Measurements from ENCODE around the gene APBA2. TPM values are rescaled to one million over a fixed set of nuclear protein-coding genes. Genes with fewer than 3 reads are reported as not detected.

Gene APBA2
- total RNA-seq, 1 experiment from 2014 or later = 53.3 TPM

- no peaks in the 10 kb centered on the region for H3K36me3 ChIP-seq
- peaks cover 27% of the 10 kb centered on the region for H3K4me1 ChIP-seq (replicated peaks)
- H3K4me3 ChIP-seq = no peak overlapping the region
- 0 out of 2 replicates have a peak overlapping the region, but pooled peaks have one; percentile 7 for H3K27ac ChIP-seq
- peak in 1 of 2 experiments; percentile 35 for DNase-seq (ENCODE audit: low read depth in 1 of 2, low spot score in 2 of 2)
- H3K9me3 ChIP-seq (replicated peaks) = no peaks in the 10 kb centered on the region
- H3K27me3 ChIP-seq (replicated peaks) = no peaks in the 10 kb centered on the region
These were observed 75.6 kb downstream of the APBA2 start for GRCh38 chr15:28961391-28961790.

GRCh38 chr15:28962851-28963710 lies 77.3 kb downstream of the APBA2 start:
- no peak overlapping the region for H3K27ac ChIP-seq
- no peaks in the 10 kb centered on the region for H3K27me3 ChIP-seq (replicated peaks)
- peaks cover 29% of the 10 kb centered on the region for H3K4me1 ChIP-seq (replicated peaks)
- DNase-seq (ENCODE audit: low read depth in 1 of 2, low spot score in 2 of 2) = no peak
- H3K36me3 ChIP-seq = no peaks in the 10 kb centered on the region
- no peak overlapping the region for H3K4me3 ChIP-seq
- no peaks in the 10 kb centered on the region for H3K9me3 ChIP-seq (replicated peaks)

- no peaks in the 10 kb centered on the region for H3K27me3 ChIP-seq (replicated peaks)
- H3K36me3 ChIP-seq = no peaks in the 10 kb centered on the region
- no peak overlapping the region for H3K4me3 ChIP-seq
- no peaks in the 10 kb centered on the region for H3K9me3 ChIP-seq (replicated peaks)
- no peak overlapping the region for H3K27ac ChIP-seq
- DNase-seq (ENCODE audit: low read depth in 1 of 2, low spot score in 2 of 2) = no peak
- H3K4me1 ChIP-seq (replicated peaks) = peaks cover 35% of the 10 kb centered on the region
These were observed 77.9 kb downstream of the APBA2 start for GRCh38 chr15:28963711-28964081.

- no peak for DNase-seq (ENCODE audit: low read depth in 1 of 2, low spot score in 2 of 2)
- H3K9me3 ChIP-seq (replicated peaks) = no peaks in the 10 kb centered on the region
- H3K27ac ChIP-seq = no peak overlapping the region
- no peaks in the 10 kb centered on the region for H3K27me3 ChIP-seq (replicated peaks)
- no peaks in the 10 kb centered on the region for H3K36me3 ChIP-seq
- H3K4me3 ChIP-seq = no peak overlapping the region
- peaks cover 39% of the 10 kb centered on the region for H3K4me1 ChIP-seq (replicated peaks)
These were observed 78.3 kb downstream of the APBA2 start for GRCh38 chr15:28964098-28964497.

GRCh38 chr15:28967066-28967465 lies 81.3 kb downstream of the APBA2 start:
- H3K27me3 ChIP-seq (replicated peaks) = no peaks in the 10 kb centered on the region
- H3K36me3 ChIP-seq = no peaks in the 10 kb centered on the region
- H3K27ac ChIP-seq = no peak overlapping the region
- no peak overlapping the region for H3K4me3 ChIP-seq
- H3K9me3 ChIP-seq (replicated peaks) = no peaks in the 10 kb centered on the region
- DNase-seq (ENCODE audit: low read depth in 1 of 2, low spot score in 2 of 2) = no peak
- peaks cover 35% of the 10 kb centered on the region for H3K4me1 ChIP-seq (replicated peaks)

- Histone ChIP-seq H3K9me3 (replicated peaks) (no peaks in the 10 kb centered on the region), H3K27me3 (replicated peaks) (no peaks in the 10 kb centered on the region), H3K4me1 (replicated peaks) (peaks cover 45% of the 10 kb centered on the region), H3K4me3 (no peak overlapping the region), H3K27ac (peak overlapping the region; percentile 60), H3K36me3 (no peaks in the 10 kb centered on the region)
- DNase-seq (ENCODE audit: low read depth in 1 of 2, low spot score in 2 of 2) = no peak
These were observed 82.2 kb downstream of the APBA2 start for GRCh38 chr15:28967990-28968389.

- DNase-seq (ENCODE audit: low read depth in 1 of 2, low spot score in 2 of 2) = no peak
- Histone ChIP-seq H3K27me3 (replicated peaks) (no peaks in the 10 kb centered on the region), H3K4me1 (replicated peaks) (peaks cover 41% of the 10 kb centered on the region), H3K27ac (peak overlapping the region; percentile 41), H3K9me3 (replicated peaks) (no peaks in the 10 kb centered on the region), H3K36me3 (no peaks in the 10 kb centered on the region), H3K4me3 (no peak overlapping the region)
These were observed 83.8 kb downstream of the APBA2 start for GRCh38 chr15:28969511-28970085.

GRCh38 chr15:28974142-28974541 lies 88.4 kb downstream of the APBA2 start:
- no peaks in the 10 kb centered on the region for H3K36me3 ChIP-seq
- DNase-seq (ENCODE audit: low read depth in 1 of 2, low spot score in 2 of 2) = no peak
- no peak overlapping the region for H3K4me3 ChIP-seq
- H3K9me3 ChIP-seq (replicated peaks) = no peaks in the 10 kb centered on the region
- H3K27ac ChIP-seq = no peak overlapping the region
- peaks cover 50% of the 10 kb centered on the region for H3K4me1 ChIP-seq (replicated peaks)
- H3K27me3 ChIP-seq (replicated peaks) = no peaks in the 10 kb centered on the region

- no peaks in the 10 kb centered on the region for H3K36me3 ChIP-seq
- no peak overlapping the region for H3K4me3 ChIP-seq
- H3K4me1 ChIP-seq (replicated peaks) = peaks cover 58% of the 10 kb centered on the region
- DNase-seq (ENCODE audit: low read depth in 1 of 2, low spot score in 2 of 2) = peak in 1 of 2 experiments; percentile 55
- no peak overlapping the region for H3K27ac ChIP-seq
- no peaks in the 10 kb centered on the region for H3K27me3 ChIP-seq (replicated peaks)
- H3K9me3 ChIP-seq (replicated peaks) = no peaks in the 10 kb centered on the region
These were observed 90.0 kb downstream of the APBA2 start for GRCh38 chr15:28975766-28976179.

GRCh38 chr15:28977377-28978010 lies 91.7 kb downstream of the APBA2 start:
- H3K36me3 ChIP-seq = no peaks in the 10 kb centered on the region
- peaks cover 63% of the 10 kb centered on the region for H3K4me1 ChIP-seq (replicated peaks)
- peak overlapping the region; percentile 57 for H3K27ac ChIP-seq
- no peaks in the 10 kb centered on the region for H3K9me3 ChIP-seq (replicated peaks)
- no peak overlapping the region for H3K4me3 ChIP-seq
- no peaks in the 10 kb centered on the region for H3K27me3 ChIP-seq (replicated peaks)
- peak; percentile 91 to 95 for DNase-seq (ENCODE audit: low read depth in 1 of 2, low spot score in 2 of 2)

- Histone ChIP-seq H3K27ac (no peak overlapping the region), H3K9me3 (replicated peaks) (no peaks in the 10 kb centered on the region), H3K4me1 (replicated peaks) (peaks cover 58% of the 10 kb centered on the region), H3K27me3 (replicated peaks) (no peaks in the 10 kb centered on the region), H3K4me3 (no peak overlapping the region), H3K36me3 (no peaks in the 10 kb centered on the region)
- DNase-seq (ENCODE audit: low read depth in 1 of 2, low spot score in 2 of 2) = no peak
These were observed 92.2 kb downstream of the APBA2 start for GRCh38 chr15:28978011-28978378.

GRCh38 chr15:28978661-28979060 lies 92.9 kb downstream of the APBA2 start:
- no peak overlapping the region for H3K4me3 ChIP-seq
- peaks cover 54% of the 10 kb centered on the region for H3K4me1 ChIP-seq (replicated peaks)
- no peaks in the 10 kb centered on the region for H3K27me3 ChIP-seq (replicated peaks)
- H3K36me3 ChIP-seq = no peaks in the 10 kb centered on the region
- no peaks in the 10 kb centered on the region for H3K9me3 ChIP-seq (replicated peaks)
- no peak for DNase-seq (ENCODE audit: low read depth in 1 of 2, low spot score in 2 of 2)
- no peak overlapping the region for H3K27ac ChIP-seq

- Histone ChIP-seq H3K27ac (peak overlapping the region; percentile 75), H3K36me3 (no peaks in the 10 kb centered on the region), H3K4me3 (no peak overlapping the region), H3K27me3 (replicated peaks) (no peaks in the 10 kb centered on the region), H3K4me1 (replicated peaks) (peaks cover 55% of the 10 kb centered on the region), H3K9me3 (replicated peaks) (no peaks in the 10 kb centered on the region)
- peak; percentile 93 to 94 for DNase-seq (ENCODE audit: low read depth in 1 of 2, low spot score in 2 of 2)
These were observed 93.6 kb downstream of the APBA2 start for GRCh38 chr15:28979208-28979841.
